Mesodermal cell (in vitro differentiated cells): ENCODE results near the gene PRR9.

ENCODE experiments used
- H3K27ac ChIP-seq: 2 replicates; pipeline ENCODE4 v1.7.0; 2013; ENCODE audit warnings: mild to moderate bottlenecking, low read depth, low read length, moderate library complexity; ENCODE audit not compliant: severe bottlenecking
- H3K36me3 ChIP-seq: 2 replicates; pipeline ENCODE4 v1.7.1; 2013; ENCODE audit warnings: mild to moderate bottlenecking, low read length, moderate library complexity; ENCODE audit not compliant: control insufficient read depth, insufficient read depth
- H3K4me1 ChIP-seq: one replicate; pipeline ENCODE4 v1.7.1; 2013; ENCODE audit warnings: mild to moderate bottlenecking, low read length; ENCODE audit not compliant: insufficient read depth, control insufficient read depth, poor library complexity, severe bottlenecking
- H3K4me3 ChIP-seq: 2 replicates; pipeline ENCODE4 v1.7.0; 2013; ENCODE audit warnings: low read length, control low read depth, mild to moderate bottlenecking; ENCODE audit not compliant: insufficient read depth, poor library complexity, severe bottlenecking; ENCODE audit errors: extremely low read depth
- H3K9me3 ChIP-seq: 2 replicates; pipeline ENCODE4 v1.7.1; 2013; ENCODE audit warnings: mild to moderate bottlenecking, low read length, moderate library complexity; ENCODE audit not compliant: control insufficient read depth
- WGBS, 2 experiments: methylation state at CpG; one replicate each; pipeline ENCODE4 v1.1.5; 2013; ENCODE audit warnings: missing lambda C conversion rate in 2 of 2; ENCODE audit not compliant: insufficient coverage in 2 of 2; 5-methylcytosine and 5-hydroxymethylcytosine counted together

PRR9 gene

GRCh38 chr1:153262462-153263157 is 45.2 kb downstream of the PRR9 start:
- H3K9me3 ChIP-seq: no peaks in the 10 kb centered on the region
- H3K36me3 ChIP-seq: no peaks in the 10 kb centered on the region
- no peak overlapping the region for H3K4me3 ChIP-seq
- no peak overlapping the region for H3K27ac ChIP-seq
- no peaks in the 10 kb centered on the region for H3K4me1 ChIP-seq
- 75 to 82% methylated on average over 6 to 9 of the region's 10 CpGs for WGBS, 2 experiments

- Histone ChIP-seq H3K27ac (no peak overlapping the region), H3K4me3 (no peak overlapping the region), H3K9me3 (no peaks in the 10 kb centered on the region), H3K36me3 (no peaks in the 10 kb centered on the region), H3K4me1 (no peaks in the 10 kb centered on the region)
- no CpG with 5 or more reads among the region's 1 CpG for WGBS, 2 experiments
Measured at GRCh38 chr1:153265457-153265856, 48.1 kb downstream of the PRR9 start.
